ENCODE data around the gene CHTOP. TPM values are rescaled to one million over a fixed set of nuclear protein-coding genes. Genes with fewer than 3 reads are reported as not detected.

Gene CHTOP
- total and polyA plus RNA-seq, 2 experiments from 2014 or later = 73.4 to 97.8 TPM

GRCh38 chr1:153610811-153611301, 23.0 kb upstream of the CHTOP start (continued):
- TF ChIP-seq EZH2 (IDR thresholded peaks at IDR 0.05; ENCODE audit: low read depth, unreplicated experiment) = no peak
- no peak for TF ChIP-seq POLR2AphosphoS5 (IDR thresholded peaks at IDR 0.05; ENCODE audit: low read depth)
- TF ChIP-seq STAT1 (IDR thresholded peaks at IDR 0.05; ENCODE audit: unreplicated experiment) = no peak
- no peak for TF ChIP-seq JUNB (IDR thresholded peaks at IDR 0.05; ENCODE audit: unreplicated experiment)
- TF ChIP-seq, protein P1, sequence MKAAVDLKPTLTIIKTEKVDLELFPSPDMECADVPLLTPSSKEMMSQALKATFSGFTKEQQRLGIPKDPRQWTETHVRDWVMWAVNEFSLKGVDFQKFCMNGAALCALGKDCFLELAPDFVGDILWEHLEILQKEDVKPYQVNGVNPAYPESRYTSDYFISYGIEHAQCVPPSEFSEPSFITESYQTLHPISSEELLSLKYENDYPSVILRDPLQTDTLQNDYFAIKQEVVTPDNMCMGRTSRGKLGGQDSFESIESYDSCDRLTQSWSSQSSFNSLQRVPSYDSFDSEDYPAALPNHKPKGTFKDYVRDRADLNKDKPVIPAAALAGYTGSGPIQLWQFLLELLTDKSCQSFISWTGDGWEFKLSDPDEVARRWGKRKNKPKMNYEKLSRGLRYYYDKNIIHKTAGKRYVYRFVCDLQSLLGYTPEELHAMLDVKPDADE (IDR thresholded peaks at IDR 0.05) = no peak
- no peak for TF ChIP-seq CREB1 (CRISPR knock-in tag; IDR thresholded peaks at IDR 0.05; ENCODE audit: low read depth)

DNA sequence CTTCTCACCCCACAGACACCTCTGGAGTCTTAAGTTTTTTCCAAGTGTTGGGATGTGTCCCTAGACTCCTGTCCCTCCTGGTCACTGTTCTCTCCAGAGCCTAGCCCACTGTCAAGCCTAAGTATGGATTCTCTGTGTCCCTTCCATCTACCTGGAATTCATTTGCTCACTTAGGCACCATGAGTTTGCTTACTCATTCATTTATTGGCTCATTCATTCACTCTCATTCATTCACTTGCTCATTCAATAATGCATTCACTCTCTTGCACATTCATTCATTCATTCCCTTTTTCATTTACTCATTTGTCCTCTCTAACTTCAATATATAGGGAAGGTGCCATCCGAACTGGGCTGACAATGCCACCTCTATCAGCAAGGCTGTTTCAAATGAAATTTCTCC, 22.5 kb upstream of the CHTOP start:
- Histone ChIP-seq H3K79me2 (replicated peaks; ENCODE audit: insufficient read depth) (no peaks in the 10 kb centered on the region), H3K4me3 (no peak overlapping the region)
- H3K27ac Mint-ChIP-seq = no peak overlapping the region
- TF ChIP-seq ZNF114 (CRISPR knock-in tag; IDR thresholded peaks at IDR 0.05) = no peak
- TF ChIP-seq CREB1 (CRISPR knock-in tag; IDR thresholded peaks at IDR 0.05; ENCODE audit: low read depth) = no peak
- TF ChIP-seq REST (IDR thresholded peaks at IDR 0.05; ENCODE audit: unreplicated experiment) = no peak
- TF ChIP-seq, protein P1 (IDR thresholded peaks at IDR 0.05) = no peak
- TF ChIP-seq EZH2 (IDR thresholded peaks at IDR 0.05; ENCODE audit: low read depth, unreplicated experiment) = no peak
- TF ChIP-seq NANOG (IDR thresholded peaks at IDR 0.05; ENCODE audit: borderline replicate concordance) = no peak
- no peak for TF ChIP-seq POLR2AphosphoS5 (IDR thresholded peaks at IDR 0.05; ENCODE audit: low read depth)
- no peak for TF ChIP-seq ZNF331 (CRISPR knock-in tag; IDR thresholded peaks at IDR 0.05; ENCODE audit: low read depth)
- TF ChIP-seq JUNB (IDR thresholded peaks at IDR 0.05; ENCODE audit: unreplicated experiment) = no peak
- TF ChIP-seq EZH2phosphoT487 (IDR thresholded peaks at IDR 0.05; ENCODE audit: unreplicated experiment) = no peak
- TF ChIP-seq CTCF (conservative IDR thresholded peaks at IDR 0.05; ENCODE audit: low read depth in 2 of 2) = no peak
- no peak for TF ChIP-seq STAT1 (IDR thresholded peaks at IDR 0.05; ENCODE audit: unreplicated experiment)

More for the DNA sequence above, 22.5 kb upstream of the CHTOP start:
- no peak overlapping the region for H3K4me2 ChIP-seq
- ATAC-seq = no peak
- H3K4me1 Mint-ChIP-seq = peaks cover 55% of the 10 kb centered on the region
- peaks cover 20% of the 10 kb centered on the region for H3K27me3 Mint-ChIP-seq (ENCODE audit: insufficient read depth, low read depth, poor library complexity)
- H3K36me3 Mint-ChIP-seq (ENCODE audit: low read depth) = no peaks in the 10 kb centered on the region; the same call in 2 of the 3 replicates
- no peak overlapping the region for H3K27ac ChIP-seq (ENCODE audit: low read depth)
- no peak for DNase-seq (ENCODE audit: low spot score)
- H3K9me3 Mint-ChIP-seq = no peaks in the 10 kb centered on the region
- H3K4me3 Mint-ChIP-seq = no peak overlapping the region
- no peak overlapping the region for H2AFZ ChIP-seq
- H3K36me3 ChIP-seq (ENCODE audit: insufficient read depth) = no peaks in the 10 kb centered on the region
- no peaks in the 10 kb centered on the region for H4K20me1 ChIP-seq (replicated peaks; ENCODE audit: insufficient read depth)
- no peaks in the 10 kb centered on the region for H3K9me2 ChIP-seq (ENCODE audit: insufficient read depth)
- peaks cover 34% of the 10 kb centered on the region for H3K4me1 ChIP-seq (ENCODE audit: insufficient read depth)
- no peaks in the 10 kb centered on the region for H3K27me3 ChIP-seq (ENCODE audit: insufficient read depth)
- no peaks in the 10 kb centered on the region; the same call in 1 of the 2 replicates for H3F3A ChIP-seq (replicated peaks; ENCODE audit: low read depth)
